ENCODE measurements around the gene ARHGEF9.

ARHGEF9 gene

GRCh38 chrX:63737131-63737921 lies 47.7 kb downstream of the ARHGEF9 start:
- FAIRE-seq (no peak), DNase-seq (ENCODE audit: insufficient read length, low spot score) (no peak)
- no peak for TF ChIP-seq CTCF (IDR thresholded peaks at IDR 0.05; ENCODE audit: insufficient read depth, missing control alignments)

GRCh38 chrX:63735882-63736281 lies 49.1 kb downstream of the ARHGEF9 start:
- FAIRE-seq = no peak
- no peak for DNase-seq (ENCODE audit: insufficient read length, low spot score)
- no peak for TF ChIP-seq CTCF (IDR thresholded peaks at IDR 0.05; ENCODE audit: insufficient read depth, missing control alignments)

GRCh38 chrX:63720293-63720692 lies 64.7 kb downstream of the ARHGEF9 start:
- FAIRE-seq = no peak
- no peak for DNase-seq (ENCODE audit: insufficient read length, low spot score)
- TF ChIP-seq CTCF (IDR thresholded peaks at IDR 0.05; ENCODE audit: insufficient read depth, missing control alignments) = no peak

GRCh38 chrX:63719633-63720032 lies 65.4 kb downstream of the ARHGEF9 start:
- TF ChIP-seq CTCF (IDR thresholded peaks at IDR 0.05; ENCODE audit: insufficient read depth, missing control alignments) = no peak
- DNase-seq (ENCODE audit: insufficient read length, low spot score) (no peak), FAIRE-seq (no peak)

- DNase-seq (ENCODE audit: insufficient read length, low spot score) = no peak
- no peak for TF ChIP-seq CTCF (IDR thresholded peaks at IDR 0.05; ENCODE audit: insufficient read depth, missing control alignments)
Observed at GRCh38 chrX:63718010-63718694, 66.9 kb downstream of the ARHGEF9 start.

GRCh38 chrX:63713526-63713925 lies 71.5 kb downstream of the ARHGEF9 start:
- FAIRE-seq (no peak), DNase-seq (ENCODE audit: insufficient read length, low spot score) (no peak)
- TF ChIP-seq CTCF (IDR thresholded peaks at IDR 0.05; ENCODE audit: insufficient read depth, missing control alignments) = no peak

More at GRCh38 chrX:63718010-63718694, 66.9 kb downstream of the ARHGEF9 start:
- FAIRE-seq = no peak

- FAIRE-seq (no peak), DNase-seq (ENCODE audit: insufficient read length, low spot score) (no peak)
- TF ChIP-seq CTCF (IDR thresholded peaks at IDR 0.05; ENCODE audit: insufficient read depth, missing control alignments) = no peak
Observed at GRCh38 chrX:63708801-63709200, 76.2 kb downstream of the ARHGEF9 start.
